Measurements from ENCODE around the gene IFNA13.

IFNA13 gene

GRCh38 chr9:21357479-21358460, 10.1 kb downstream of the IFNA13 start:
- DNase-seq (ENCODE audit: low spot score), result no peak

DNA sequence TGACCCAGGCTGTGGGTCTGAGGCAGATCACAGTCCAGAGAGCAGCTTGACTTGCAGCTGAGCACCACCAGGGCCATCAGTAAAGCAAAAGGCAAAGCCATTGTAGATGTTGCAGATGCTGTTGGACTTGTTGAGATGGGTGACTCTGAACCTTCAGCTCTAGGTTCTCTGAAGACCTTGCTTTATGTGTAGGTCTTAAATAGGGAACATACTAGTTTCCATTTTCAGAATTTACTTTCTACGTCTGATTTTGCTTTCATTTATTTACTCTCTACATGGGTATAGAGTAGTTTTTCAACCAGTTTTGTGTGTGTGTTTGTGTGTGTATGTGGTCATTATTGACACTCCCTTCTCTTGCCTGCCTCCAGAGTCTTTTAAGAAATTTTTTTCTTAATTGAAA, 17.1 kb downstream of the IFNA13 start, which contains the start of gene IFNA6:
Gene IFNA6 (minus strand): TSS at position 101 of the 400 bp plus-strand sequence. CDS start 0 bp downstream, at position 101.
- DNase-seq (ENCODE audit: low spot score), result no peak

- no peak for DNase-seq (ENCODE audit: low spot score)
Measured at GRCh38 chr9:21348430-21348970, 19.4 kb downstream of the IFNA13 start.

GRCh38 chr9:21340735-21341134, 27.1 kb downstream of the IFNA13 start:
- DNase-seq (ENCODE audit: low spot score), result no peak

DNA sequence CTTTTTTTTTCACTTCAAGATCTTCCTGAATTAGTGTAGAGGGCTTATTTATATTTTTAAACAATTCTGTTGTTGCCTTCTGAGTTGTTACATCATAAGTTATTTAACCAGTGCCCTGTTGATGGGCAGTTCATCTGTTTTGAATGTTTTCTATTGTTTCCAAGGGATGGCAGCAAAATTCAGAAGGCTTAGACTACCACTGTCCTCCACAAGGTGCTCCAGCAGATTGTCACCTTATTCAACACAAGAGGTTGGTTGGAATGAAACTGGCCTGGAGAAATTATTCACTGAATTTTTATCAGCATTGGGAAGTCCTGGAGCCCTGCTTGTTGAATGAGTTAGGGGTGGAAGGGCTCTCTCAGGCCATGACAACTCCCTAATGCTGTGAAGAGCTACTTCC, 31.4 kb downstream of the IFNA13 start:
- no peak for DNase-seq (ENCODE audit: low spot score)

GRCh38 chr9:21334701-21335632, 32.9 kb downstream of the IFNA13 start, which contains the start of gene KLHL9:
TSS of gene KLHL9 (minus strand) at chr9:21335404. CDS start at chr9:21334859, 545 bp downstream.
- peak; percentile 94 for DNase-seq (ENCODE audit: low spot score)

DNA sequence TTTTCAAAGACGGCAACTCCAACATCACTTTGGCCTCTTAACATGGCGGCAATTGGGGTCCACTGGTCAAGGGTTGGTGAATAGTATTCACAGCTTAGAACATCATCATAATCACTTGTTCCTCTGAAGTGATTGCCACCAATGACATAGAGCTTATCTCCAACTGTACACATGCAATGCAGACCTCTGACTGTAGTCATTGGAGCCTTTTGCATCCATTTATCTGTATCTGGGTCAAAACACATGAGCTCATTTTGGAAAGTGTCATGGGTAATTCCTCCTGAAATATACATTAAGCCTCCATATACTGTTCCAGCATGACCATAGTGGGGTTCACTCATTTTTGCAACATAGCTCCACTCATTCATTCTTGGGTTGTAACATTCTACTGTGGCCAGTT, 34.6 kb downstream of the IFNA13 start:
- no peak for DNase-seq (ENCODE audit: low spot score)

- DNase-seq (ENCODE audit: low spot score), result no peak
Measured at GRCh38 chr9:21331676-21332402, 36.0 kb downstream of the IFNA13 start.

GRCh38 chr9:21326526-21327139, 41.2 kb downstream of the IFNA13 start:
- DNase-seq (ENCODE audit: low spot score), result peak; percentile 43

- no peak for DNase-seq (ENCODE audit: low spot score)
Measured at GRCh38 chr9:21324047-21324446, 43.8 kb downstream of the IFNA13 start.

GRCh38 chr9:21322911-21323461, 44.9 kb downstream of the IFNA13 start:
- DNase-seq (ENCODE audit: low spot score), result no peak

- no peak for DNase-seq (ENCODE audit: low spot score)
Measured at GRCh38 chr9:21320465-21320864, 47.4 kb downstream of the IFNA13 start.

GRCh38 chr9:21317956-21318923, 49.6 kb downstream of the IFNA13 start:
- DNase-seq (ENCODE audit: low spot score), result peak; percentile 49

Data from D341Med (cell line).